Epithelial cell of esophagus (primary cell): Measurements from ENCODE around the gene IRX2.

Experiments used
- DNase-seq: peaks from one replicate; pipeline ENCODE4 v3.0.0; 2010; ENCODE audit warnings: low read depth
- H3K4me3 ChIP-seq: 2 replicates; pipeline ENCODE4 v1.5.1; 2011; ENCODE audit warnings: mild to moderate bottlenecking, low read length, control low read depth
- CTCF ChIP-seq: IDR thresholded peaks from 2 replicates; pipeline ENCODE4 v1.5.1; 2011; ENCODE audit warnings: low read depth, mild to moderate bottlenecking, low read length, control low read depth, inconsistent platforms; ENCODE audit not compliant: insufficient read depth; ENCODE audit errors: missing control alignments

IRX2 gene

GRCh38 chr5:2751592-2752021 is at the start of gene IRX2:
Gene IRX2 (minus strand): TSS chr5:2751677. CDS start chr5:2751413, 264 bp downstream.
- peak; percentile 98 for DNase-seq
- peak within 1 kb of the TSS; percentile 88 for H3K4me3 ChIP-seq
- no peak for TF ChIP-seq CTCF

DNA sequence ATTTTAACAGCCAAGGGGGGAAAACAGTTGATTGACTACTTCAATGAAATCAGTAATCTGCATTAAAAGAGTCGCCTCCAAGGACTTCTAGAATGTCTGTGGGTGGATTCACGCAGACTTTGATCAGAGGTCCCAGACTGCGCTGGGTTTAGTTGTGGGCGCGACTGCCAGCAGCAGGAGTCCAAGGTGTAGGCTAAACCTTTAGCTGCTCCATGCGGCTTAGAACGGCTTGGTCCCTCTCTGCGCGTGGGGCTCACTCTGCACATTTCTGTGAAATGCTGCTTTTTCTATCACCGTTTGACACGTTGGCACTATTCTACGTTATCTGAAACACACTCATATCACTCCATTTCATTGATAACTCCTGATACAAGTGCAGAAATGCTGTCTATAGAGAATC is 48.6 kb upstream of the IRX2 start:
- H3K4me3 ChIP-seq: no peak overlapping the region
- no peak for DNase-seq
- no peak for TF ChIP-seq CTCF

DNA sequence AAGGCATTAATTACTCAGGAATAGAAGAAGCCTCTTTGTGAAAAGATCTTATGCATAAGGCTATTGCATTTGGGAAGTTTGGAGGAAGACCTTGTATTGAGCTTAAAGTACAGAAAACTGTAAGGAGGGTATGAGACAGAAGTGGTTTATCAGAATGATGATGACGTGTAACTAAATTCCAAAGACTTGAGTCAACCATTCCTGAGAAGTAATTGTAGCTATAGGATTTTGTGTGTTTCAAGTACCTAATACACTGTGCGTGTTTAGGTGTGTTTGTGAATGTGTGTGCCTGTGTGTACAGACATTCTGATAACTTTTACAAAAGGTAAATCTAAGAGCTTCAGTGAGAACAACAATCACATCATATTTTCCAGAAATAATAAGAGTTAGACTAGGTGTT is 46.5 kb upstream of the IRX2 start:
- no peak overlapping the region for H3K4me3 ChIP-seq
- peak; percentile 77 for DNase-seq
- no peak for TF ChIP-seq CTCF

DNA sequence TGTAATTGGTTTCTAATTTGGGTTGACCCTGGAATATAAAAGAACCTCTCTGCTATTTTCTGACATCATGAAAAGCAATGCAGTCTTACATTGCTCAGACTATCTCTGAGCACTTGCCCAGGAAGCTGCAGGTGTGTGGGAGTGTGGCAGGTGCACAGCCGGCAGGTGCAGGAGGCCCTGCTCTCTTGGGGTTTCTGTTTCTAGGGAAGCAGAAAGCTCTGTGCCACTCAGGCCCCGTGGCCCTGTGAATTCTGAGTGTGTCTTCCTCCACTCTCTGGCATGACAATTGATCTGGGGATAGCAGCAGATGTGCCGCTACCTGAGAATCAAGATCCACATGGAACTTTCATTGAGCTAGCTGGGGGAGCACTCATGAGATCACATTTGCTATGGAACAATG is 45.7 kb upstream of the IRX2 start:
- TF ChIP-seq CTCF: no peak
- no peak for DNase-seq

DNA sequence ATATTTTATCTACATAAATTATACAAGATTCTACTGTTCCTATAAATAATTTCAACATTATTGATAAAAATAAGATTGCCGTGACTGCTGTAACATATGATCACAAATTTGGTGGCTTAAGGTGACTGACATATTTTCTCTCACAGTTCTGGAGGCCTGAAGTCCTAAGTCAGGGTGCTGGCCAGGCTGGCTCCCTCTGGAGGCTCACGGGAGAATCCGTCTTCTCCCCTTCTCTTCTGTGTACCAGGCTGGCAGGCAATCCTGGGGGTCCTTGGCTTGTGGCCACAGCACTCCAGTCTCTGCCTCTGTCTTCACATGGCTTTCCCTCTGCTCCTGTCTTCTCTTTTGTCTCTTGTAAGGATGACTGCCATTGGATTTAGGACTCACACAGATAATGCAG is 31.7 kb upstream of the IRX2 start:
- no peak overlapping the region for H3K4me3 ChIP-seq
- peak; percentile 18 for DNase-seq

More for the DNA sequence above, 45.7 kb upstream of the IRX2 start:
- H3K4me3 ChIP-seq: no peak overlapping the region

DNA sequence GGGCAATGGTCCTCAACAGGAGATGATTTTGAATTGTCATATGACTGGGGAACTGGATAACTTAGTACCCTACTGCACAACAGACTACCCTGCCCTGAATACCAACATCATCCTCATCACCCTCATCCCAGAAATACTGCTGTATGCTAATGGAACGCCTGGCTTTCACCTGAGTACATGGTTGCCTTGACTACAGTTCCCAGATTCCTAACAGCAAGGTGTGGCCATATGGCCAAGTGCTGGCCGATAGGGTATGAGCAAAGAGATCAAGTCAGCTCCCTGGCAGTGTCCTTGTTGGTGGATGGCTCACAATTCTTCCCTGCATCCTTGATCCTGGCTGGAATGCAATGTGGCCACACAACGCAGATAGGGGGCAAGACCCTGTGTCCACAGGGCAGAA is 31.2 kb upstream of the IRX2 start:
- DNase-seq: no peak
- no peak overlapping the region for H3K4me3 ChIP-seq
- TF ChIP-seq CTCF: no peak

More for the DNA sequence above, 31.7 kb upstream of the IRX2 start:
- peak; percentile 15 for TF ChIP-seq CTCF

DNA sequence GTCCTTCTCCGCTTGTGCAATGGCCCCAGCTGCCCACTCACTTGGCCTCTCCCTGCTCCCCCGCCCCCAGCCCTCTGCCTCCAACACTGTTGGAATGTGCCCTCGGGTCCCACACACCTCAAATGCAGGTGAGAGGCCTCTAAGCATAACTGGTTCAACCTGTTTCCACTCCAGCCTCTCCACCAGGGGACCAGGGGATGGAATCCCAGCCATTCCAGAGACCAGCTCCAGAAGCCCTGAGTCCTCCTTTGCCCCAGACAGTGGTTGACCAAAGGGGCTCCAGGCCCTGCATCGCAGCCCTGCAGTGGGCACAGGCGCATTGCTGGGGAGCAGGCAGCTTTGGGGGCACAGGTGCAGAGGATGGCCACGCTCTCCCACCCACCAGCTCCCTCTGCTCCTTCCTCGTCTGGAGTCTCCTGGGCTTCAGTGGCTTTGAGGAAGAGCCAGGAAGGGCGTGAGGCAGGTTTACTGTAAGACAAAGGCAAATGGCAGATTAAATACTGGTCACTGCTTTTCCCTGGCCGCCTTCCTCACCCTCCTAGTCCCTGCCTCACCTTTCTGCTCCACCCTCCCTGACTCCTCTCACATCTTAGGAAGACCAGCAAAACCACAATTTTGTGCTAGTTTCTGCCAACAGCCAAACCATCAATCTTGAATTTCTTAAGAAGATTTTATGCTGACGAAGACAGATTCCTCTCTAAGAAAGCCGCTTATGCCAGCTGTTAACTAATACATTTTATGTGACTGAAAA is 29.1 kb upstream of the IRX2 start:
- DNase-seq: peak; percentile 96
- TF ChIP-seq CTCF: peak; percentile 20

More for the DNA sequence above, 29.1 kb upstream of the IRX2 start:
- no peak overlapping the region for H3K4me3 ChIP-seq
